Caco-2 (cell line): Measurements from ENCODE around the gene MYRF. TPM values are rescaled to one million over a fixed set of nuclear protein-coding genes. Genes with fewer than 3 reads are reported as not detected.

Experiments used
- BruUV-seq: library from RNA; stranded (reverse); fragments of 400-500 nt; replicated peaks from 2 replicates; lab custom pipeline; 2021; lab: Mats Ljungman, UMichigan
- CTCF ChIA-PET: fragments of 300-600 bp; sonication (Branson Sonifier 250); formaldehyde crosslinking; loops from one replicate; lab custom pipeline; 2022; ENCODE audit warnings: antibody characterized with exemption; lab: Charles Lee
- POLR2A ChIA-PET: fragments of 300-600 bp; sonication (Branson Sonifier 250); formaldehyde crosslinking; loops from one replicate; lab custom pipeline; 2022; ENCODE audit warnings: antibody characterized with exemption; lab: Charles Lee
- DNase-seq, 2 experiments: peaks; one replicate each; pipeline versions ENCODE4 v3.0.0 to v3.0.0-alpha.2; 2020 to 2022
- H3K27me3 ChIP-seq: replicated peaks from 2 replicates; pipeline ENCODE4 v1.6.0; 2011; ENCODE audit warnings: low read length; ENCODE audit not compliant: control insufficient read depth, insufficient read depth
- H3K36me3 ChIP-seq: 2 replicates; pipeline ENCODE4 v1.5.1; 2011; ENCODE audit warnings: low read length; ENCODE audit not compliant: control insufficient read depth, insufficient read depth
- H3K4me1 ChIP-seq: fragments of 250-450 bp; sonication (Bioruptor Pico); 2 replicates; pipeline ENCODE4 v1.5.1; 2020; ENCODE audit warnings: mild to moderate bottlenecking
- H3K4me3 ChIP-seq: 2 replicates; pipeline ENCODE4 v1.5.1; 2011; ENCODE audit warnings: low read depth, mild to moderate bottlenecking, control low read depth, low read length
- H3K9me3 ChIP-seq: fragments of 250-450 bp; sonication (Bioruptor Pico); 2 replicates; pipeline ENCODE4 v1.5.1; 2020; ENCODE audit warnings: mild to moderate bottlenecking, moderate library complexity
- H3K27ac Mint-ChIP-seq: one replicate; pipeline ENCODE4 v1.8.0; 2022; ENCODE audit warnings: mixed read lengths; ENCODE audit not compliant: unreplicated experiment
- H3K27me3 Mint-ChIP-seq: one replicate; pipeline ENCODE4 v1.8.0; 2022; ENCODE audit warnings: mixed read lengths; ENCODE audit not compliant: insufficient read depth, unreplicated experiment
- H3K36me3 Mint-ChIP-seq: one replicate; pipeline ENCODE4 v1.8.0; 2022; ENCODE audit warnings: mild to moderate bottlenecking, mixed read lengths; ENCODE audit not compliant: insufficient read depth, unreplicated experiment
- H3K4me1 Mint-ChIP-seq: one replicate; pipeline ENCODE4 v1.8.0; 2022; ENCODE audit warnings: low read depth, mixed read lengths; ENCODE audit not compliant: unreplicated experiment
- H3K4me3 Mint-ChIP-seq: one replicate; pipeline ENCODE4 v1.8.0; 2022; ENCODE audit warnings: mild to moderate bottlenecking, moderate library complexity, mixed read lengths; ENCODE audit not compliant: unreplicated experiment
- H3K9me3 Mint-ChIP-seq: one replicate; pipeline ENCODE4 v1.8.0; 2022; ENCODE audit warnings: mixed read lengths; ENCODE audit not compliant: unreplicated experiment
- intact Hi-C: fragments of 100-400 bp; cut with micrococcal nuclease; formaldehyde crosslinking; loops from one replicate; pipeline ENCODE4 v1.10.0; 2022; ENCODE audit not compliant: unreplicated experiment
- total RNA-seq: library from RNA; stranded (reverse); gene quantifications from 2 replicates; pipeline ENCODE4 v1.2.3, GENCODE V29; 2022
- TF ChIP-seq, protein P1 (sequence below), 2 experiments: fragments of 200-600 bp in 1 of 2; IDR thresholded peaks; 1 replicate in 1 of 2; 2 replicates in 1 of 2; pipeline versions ENCODE4 v1.5.1 to v1.8.0; 2011 to 2022; ENCODE audit warnings: antibody characterized with exemption in 1 of 2, control low read depth in 1 of 2, inconsistent platforms in 1 of 2, low read depth in 1 of 2, low read length in 1 of 2, mild to moderate bottlenecking in 1 of 2, moderate library complexity in 1 of 2; ENCODE audit not compliant: insufficient read depth in 1 of 2, severe bottlenecking in 1 of 2, unreplicated experiment in 1 of 2

The MYRF gene
- total RNA-seq, 1 experiment from 2014 or later = 169 TPM

DNA sequence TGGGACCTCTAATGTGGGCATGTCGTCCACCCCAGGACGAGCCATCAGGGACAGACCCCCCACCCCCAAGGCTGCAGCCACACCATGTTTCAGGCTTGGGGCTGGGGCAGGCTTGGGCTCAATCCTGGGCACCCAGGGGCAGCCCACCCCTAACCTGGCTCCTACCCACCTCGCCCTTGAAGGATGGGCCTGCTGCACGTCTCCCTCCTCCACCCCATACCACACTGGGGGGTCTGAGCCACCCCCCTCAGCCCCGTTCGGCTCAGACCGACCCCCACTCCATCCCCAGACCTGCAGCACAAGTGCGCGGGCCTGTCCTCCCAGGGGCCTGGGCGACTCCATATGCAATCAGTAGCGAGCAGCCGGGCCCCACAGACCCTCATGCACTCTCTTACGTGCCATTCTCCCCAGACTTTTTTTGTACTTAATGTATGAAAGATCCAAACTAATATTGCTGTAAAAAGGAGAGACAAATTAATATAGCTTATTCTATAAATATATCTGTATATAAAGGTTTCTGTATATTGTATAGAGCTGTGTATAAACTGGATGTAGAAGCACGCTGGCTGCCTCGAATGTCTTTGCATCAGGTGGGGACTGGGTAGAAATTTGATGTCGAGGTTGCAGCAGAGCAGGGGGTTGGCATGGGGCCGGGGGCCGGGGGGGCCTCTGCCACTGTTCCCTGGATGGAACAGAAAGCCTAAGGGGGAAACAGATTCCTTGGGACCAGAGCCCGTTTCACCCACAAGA is 5.8 kb upstream of the MYRF start:
- Histone ChIP-seq H3K27me3 (no peaks in the 10 kb centered on the region), H3K4me3 (no peak overlapping the region), H3K9me3 (no peaks in the 10 kb centered on the region), H3K36me3 (peaks cover 4% of the 10 kb centered on the region; the same call in 1 of the 2 replicates), H3K4me1 (peaks cover 16% of the 10 kb centered on the region)
- POLR2A ChIA-PET = interaction anchor here (0.8 to 1.2 kb wide), 3 partner anchors 34 to 69 kb away, joined by 3 to 5 read pairs (median 4); no protein-coding TSS in a partner anchor
- Mint-ChIP-seq H3K27ac (no peak overlapping the region), H3K27me3 (no peaks in the 10 kb centered on the region), H3K4me3 (no peak overlapping the region), H3K9me3 (no peaks in the 10 kb centered on the region), H3K36me3 (peaks cover 13% of the 10 kb centered on the region), H3K4me1 (peaks cover 7% of the 10 kb centered on the region)
- CTCF ChIA-PET = interaction anchor here (0.8 to 4.6 kb wide), 9 partner anchors 13 to 90 kb away, joined by 3 to 78 read pairs (median 15); partner anchors contain the start of genes FEN1 and TMEM258
- intact Hi-C loops = loop anchor here (1.0 kb wide), 2 partner anchors 30 to 42 kb away; no protein-coding TSS in a partner anchor
- TF ChIP-seq, protein P1, sequence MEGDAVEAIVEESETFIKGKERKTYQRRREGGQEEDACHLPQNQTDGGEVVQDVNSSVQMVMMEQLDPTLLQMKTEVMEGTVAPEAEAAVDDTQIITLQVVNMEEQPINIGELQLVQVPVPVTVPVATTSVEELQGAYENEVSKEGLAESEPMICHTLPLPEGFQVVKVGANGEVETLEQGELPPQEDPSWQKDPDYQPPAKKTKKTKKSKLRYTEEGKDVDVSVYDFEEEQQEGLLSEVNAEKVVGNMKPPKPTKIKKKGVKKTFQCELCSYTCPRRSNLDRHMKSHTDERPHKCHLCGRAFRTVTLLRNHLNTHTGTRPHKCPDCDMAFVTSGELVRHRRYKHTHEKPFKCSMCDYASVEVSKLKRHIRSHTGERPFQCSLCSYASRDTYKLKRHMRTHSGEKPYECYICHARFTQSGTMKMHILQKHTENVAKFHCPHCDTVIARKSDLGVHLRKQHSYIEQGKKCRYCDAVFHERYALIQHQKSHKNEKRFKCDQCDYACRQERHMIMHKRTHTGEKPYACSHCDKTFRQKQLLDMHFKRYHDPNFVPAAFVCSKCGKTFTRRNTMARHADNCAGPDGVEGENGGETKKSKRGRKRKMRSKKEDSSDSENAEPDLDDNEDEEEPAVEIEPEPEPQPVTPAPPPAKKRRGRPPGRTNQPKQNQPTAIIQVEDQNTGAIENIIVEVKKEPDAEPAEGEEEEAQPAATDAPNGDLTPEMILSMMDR (IDR thresholded peaks at IDR 0.05; ENCODE audit: insufficient read depth in 1 of 2, low read depth in 1 of 2, low read length in 1 of 2, severe bottlenecking in 1 of 2, unreplicated experiment in 1 of 2) = no peak
- DNase-seq = no peak
- no TSS peak for BruUV-seq

- Mint-ChIP-seq H3K9me3 (no peaks in the 10 kb centered on the region), H3K27ac (no peak overlapping the region), H3K4me1 (peaks cover 7% of the 10 kb centered on the region), H3K4me3 (no peak overlapping the region), H3K36me3 (peaks cover 10% of the 10 kb centered on the region), H3K27me3 (no peaks in the 10 kb centered on the region)
- no peaks in the 10 kb centered on the region for H3K9me3 ChIP-seq
- H3K27me3 ChIP-seq = no peaks in the 10 kb centered on the region
- intact Hi-C loops = loop anchor here (1.0 kb wide), 2 partner anchors 29 to 41 kb away; no protein-coding TSS in a partner anchor
- ChIA-PET CTCF (interaction anchor here (0.5 to 4.6 kb wide), 33 partner anchors 9 to 361 kb away, joined by 3 to 78 read pairs (median 4); partner anchors contain the start of genes FEN1 and TMEM258), POLR2A (interaction anchor here (0.8 to 1.2 kb wide), 6 partner anchors 10 to 68 kb away, joined by 3 to 5 read pairs (median 4); no protein-coding TSS in a partner anchor)
- H3K4me1 ChIP-seq = peaks cover 22% of the 10 kb centered on the region
- TF ChIP-seq, protein P1 (IDR thresholded peaks at IDR 0.05; ENCODE audit: insufficient read depth in 1 of 2, low read depth in 1 of 2, low read length in 1 of 2, severe bottlenecking in 1 of 2, unreplicated experiment in 1 of 2) = peak; percentile 93 to 97
- H3K36me3 ChIP-seq = peaks cover 2% of the 10 kb centered on the region; the same call in 1 of the 2 replicates
- BruUV-seq = no TSS peak
- peak; percentile 86 to 92 for DNase-seq
- H3K4me3 ChIP-seq = no peak overlapping the region
Measured at GRCh38 chr11:61747192-61747966, 5.1 kb upstream of the MYRF start.

- H3K4me1 Mint-ChIP-seq = peaks cover 7% of the 10 kb centered on the region
- Histone ChIP-seq H3K4me1 (peaks cover 22% of the 10 kb centered on the region), H3K27me3 (no peaks in the 10 kb centered on the region), H3K36me3 (peaks cover 2% of the 10 kb centered on the region; the same call in 1 of the 2 replicates), H3K9me3 (no peaks in the 10 kb centered on the region), H3K4me3 (no peak overlapping the region)
- DNase-seq = no peak
- no peaks in the 10 kb centered on the region for H3K9me3 Mint-ChIP-seq
- intact Hi-C loops = loop anchor here (1.0 kb wide), 2 partner anchors 28 to 40 kb away; no protein-coding TSS in a partner anchor
- no peak overlapping the region for H3K4me3 Mint-ChIP-seq
- ChIA-PET CTCF (interaction anchor here (0.7 to 4.6 kb wide), 22 partner anchors 9 to 360 kb away, joined by 3 to 78 read pairs (median 6); partner anchors contain the start of genes FEN1 and TMEM258), POLR2A (interaction anchor here (0.8 to 1.2 kb wide), 5 partner anchors 9 to 68 kb away, joined by 3 to 5 read pairs (median 4); no protein-coding TSS in a partner anchor)
- peaks cover 10% of the 10 kb centered on the region for H3K36me3 Mint-ChIP-seq
- no peak overlapping the region for H3K27ac Mint-ChIP-seq
- no TSS peak for BruUV-seq
- TF ChIP-seq, protein P1 (IDR thresholded peaks at IDR 0.05; ENCODE audit: insufficient read depth in 1 of 2, low read depth in 1 of 2, low read length in 1 of 2, severe bottlenecking in 1 of 2, unreplicated experiment in 1 of 2) = no peak
- no peaks in the 10 kb centered on the region for H3K27me3 Mint-ChIP-seq
Measured at GRCh38 chr11:61747967-61748285, 4.5 kb upstream of the MYRF start.
